SJSA1 (cell line): Measurements from ENCODE around the gene TP73. TPM values are rescaled to one million over a fixed set of nuclear protein-coding genes. Genes with fewer than 3 reads are reported as not detected.

Experiments used
- DNase-seq, 2 experiments: peaks; one replicate each; pipeline ENCODE4 v3.0.0-alpha.2; 2015 to 2020; ENCODE audit warnings: low spot score in 2 of 2, low read depth in 1 of 2
- H3K27ac ChIP-seq: fragments of 250-450 bp; sonication (Bioruptor Pico); 2 replicates; pipeline ENCODE4 v1.5.1; 2020; ENCODE audit warnings: mild to moderate bottlenecking, moderate library complexity
- H3K27me3 ChIP-seq: fragments of 250-450 bp; sonication (Bioruptor Pico); replicated peaks from 2 replicates; pipeline ENCODE4 v1.5.1; 2020; ENCODE audit warnings: mild to moderate bottlenecking, moderate library complexity
- H3K36me3 ChIP-seq: fragments of 250-450 bp; sonication (Bioruptor Pico); 2 replicates; pipeline ENCODE4 v1.5.1; 2020; ENCODE audit warnings: mild to moderate bottlenecking
- H3K4me1 ChIP-seq: fragments of 250-450 bp; sonication (Bioruptor Pico); replicated peaks from 2 replicates; pipeline ENCODE4 v1.6.1; 2021; ENCODE audit warnings: mild to moderate bottlenecking
- H3K4me3 ChIP-seq: fragments of 250-450 bp; sonication (Bioruptor Pico); 2 replicates; pipeline ENCODE4 v1.5.1; 2020; ENCODE audit warnings: mild to moderate bottlenecking
- H3K9me3 ChIP-seq: fragments of 250-450 bp; sonication (Bioruptor Pico); replicated peaks from 2 replicates; pipeline ENCODE4 v1.5.1; 2020; ENCODE audit warnings: mild to moderate bottlenecking
- total RNA-seq: library from RNA; depleted of rRNA; stranded (reverse); fragments of >200 nt; shearing (Covaris generic); gene quantifications from 2 replicates; pipeline ENCODE4 v1.2.3, GENCODE V29; 2014

TP73 gene
- total RNA-seq, 1 experiment from 2014 or later, result 3.4 TPM

- no peak overlapping the region for H3K4me3 ChIP-seq
- H3K27ac ChIP-seq, result no peak overlapping the region
- DNase-seq, result no peak
- H3K27me3 ChIP-seq, result no peaks in the 10 kb centered on the region
- H3K9me3 ChIP-seq, result no peaks in the 10 kb centered on the region
- H3K4me1 ChIP-seq, result no peaks in the 10 kb centered on the region
- no peaks in the 10 kb centered on the region for H3K36me3 ChIP-seq
These were observed 41.0 kb downstream of the TP73 start for GRCh38 chr1:3693321-3693720.

- DNase-seq, result no peak
- Histone ChIP-seq H3K27me3 (peaks cover 5% of the 10 kb centered on the region; the same call in 1 of the 2 replicates), H3K27ac (no peak overlapping the region), H3K4me3 (no peak overlapping the region), H3K9me3 (no peaks in the 10 kb centered on the region), H3K4me1 (no peaks in the 10 kb centered on the region), H3K36me3 (no peaks in the 10 kb centered on the region)
These were observed 43.3 kb downstream of the TP73 start for GRCh38 chr1:3695326-3696217.

- H3K27ac ChIP-seq, result no peak overlapping the region
- H3K9me3 ChIP-seq, result no peaks in the 10 kb centered on the region
- no peaks in the 10 kb centered on the region for H3K36me3 ChIP-seq
- no peak for DNase-seq
- peaks cover 5% of the 10 kb centered on the region; the same call in 1 of the 2 replicates for H3K27me3 ChIP-seq
- no peaks in the 10 kb centered on the region for H3K4me1 ChIP-seq
- no peak overlapping the region for H3K4me3 ChIP-seq
These were observed 44.4 kb downstream of the TP73 start for GRCh38 chr1:3696689-3697088.

GRCh38 chr1:3697104-3697503, 44.8 kb downstream of the TP73 start:
- no peaks in the 10 kb centered on the region for H3K4me1 ChIP-seq
- no peaks in the 10 kb centered on the region for H3K36me3 ChIP-seq
- peaks cover 5% of the 10 kb centered on the region; the same call in 1 of the 2 replicates for H3K27me3 ChIP-seq
- no peak overlapping the region for H3K4me3 ChIP-seq
- H3K27ac ChIP-seq, result no peak overlapping the region
- no peaks in the 10 kb centered on the region for H3K9me3 ChIP-seq
- DNase-seq, result no peak

GRCh38 chr1:3697810-3698209, 45.5 kb downstream of the TP73 start:
- Histone ChIP-seq H3K4me1 (no peaks in the 10 kb centered on the region), H3K27me3 (peaks cover 5% of the 10 kb centered on the region; the same call in 1 of the 2 replicates), H3K27ac (no peak overlapping the region), H3K4me3 (no peak overlapping the region), H3K36me3 (no peaks in the 10 kb centered on the region), H3K9me3 (no peaks in the 10 kb centered on the region)
- no peak for DNase-seq

- H3K4me1 ChIP-seq, result no peaks in the 10 kb centered on the region
These were observed 46.5 kb downstream of the TP73 start for GRCh38 chr1:3698660-3699408.

GRCh38 chr1:3699596-3699995, 47.3 kb downstream of the TP73 start:
- Histone ChIP-seq H3K4me1 (no peaks in the 10 kb centered on the region), H3K9me3 (no peaks in the 10 kb centered on the region), H3K27me3 (peaks cover 5% of the 10 kb centered on the region; the same call in 1 of the 2 replicates)

More at GRCh38 chr1:3698660-3699408, 46.5 kb downstream of the TP73 start:
- Histone ChIP-seq H3K36me3 (no peaks in the 10 kb centered on the region), H3K27ac (no peak overlapping the region), H3K4me3 (no peak overlapping the region), H3K27me3 (peaks cover 5% of the 10 kb centered on the region; the same call in 1 of the 2 replicates), H3K9me3 (no peaks in the 10 kb centered on the region)
- DNase-seq, result no peak

GRCh38 chr1:3700631-3701030, 48.3 kb downstream of the TP73 start:
- Histone ChIP-seq H3K4me3 (no peak overlapping the region), H3K27me3 (peaks cover 5% of the 10 kb centered on the region; the same call in 1 of the 2 replicates), H3K4me1 (no peaks in the 10 kb centered on the region), H3K9me3 (no peaks in the 10 kb centered on the region), H3K36me3 (no peaks in the 10 kb centered on the region), H3K27ac (no peak overlapping the region)
- DNase-seq, result no peak

More at GRCh38 chr1:3699596-3699995, 47.3 kb downstream of the TP73 start:
- H3K36me3 ChIP-seq, result no peaks in the 10 kb centered on the region
- no peak for DNase-seq
- no peak overlapping the region for H3K4me3 ChIP-seq
- no peak overlapping the region for H3K27ac ChIP-seq

GRCh38 chr1:3702528-3702927, 50.2 kb downstream of the TP73 start:
- Histone ChIP-seq H3K27ac (no peak overlapping the region), H3K9me3 (no peaks in the 10 kb centered on the region), H3K4me1 (no peaks in the 10 kb centered on the region), H3K4me3 (no peak overlapping the region), H3K36me3 (no peaks in the 10 kb centered on the region), H3K27me3 (peaks cover 5% of the 10 kb centered on the region; the same call in 1 of the 2 replicates)
- no peak for DNase-seq

- Histone ChIP-seq H3K4me1 (no peaks in the 10 kb centered on the region), H3K27ac (no peak overlapping the region), H3K9me3 (no peaks in the 10 kb centered on the region), H3K36me3 (no peaks in the 10 kb centered on the region), H3K4me3 (no peak overlapping the region), H3K27me3 (peaks cover 5% of the 10 kb centered on the region; the same call in 1 of the 2 replicates)
- no peak for DNase-seq
These were observed 50.8 kb downstream of the TP73 start for GRCh38 chr1:3702990-3703728.

- peaks cover 3% of the 10 kb centered on the region; the same call in 1 of the 2 replicates for H3K27me3 ChIP-seq
- no peak overlapping the region for H3K27ac ChIP-seq
- H3K36me3 ChIP-seq, result no peaks in the 10 kb centered on the region
- no peak overlapping the region for H3K4me3 ChIP-seq
- H3K9me3 ChIP-seq, result no peaks in the 10 kb centered on the region
- no peak for DNase-seq
- no peaks in the 10 kb centered on the region for H3K4me1 ChIP-seq
These were observed 51.6 kb downstream of the TP73 start for GRCh38 chr1:3703786-3704371.

- H3K4me3 ChIP-seq, result no peak overlapping the region
- H3K27me3 ChIP-seq, result no peaks in the 10 kb centered on the region
- no peaks in the 10 kb centered on the region for H3K36me3 ChIP-seq
- DNase-seq, result no peak
- no peaks in the 10 kb centered on the region for H3K9me3 ChIP-seq
- no peaks in the 10 kb centered on the region for H3K4me1 ChIP-seq
- H3K27ac ChIP-seq, result no peak overlapping the region
These were observed 53.1 kb downstream of the TP73 start for GRCh38 chr1:3705341-3705950.
